B cell (primary cell): ENCODE data around the gene CARNS1. TPM values are rescaled to one million over a fixed set of nuclear protein-coding genes. Genes with fewer than 3 reads are reported as not detected.
"Not testable (repeated sequence)": the region's sequence is repeated elsewhere in the genome, so short reads cannot be mapped to it uniquely, and the experiment has no call there.

Source experiments
- ATAC-seq: fragments of 200-7000 bp; cut with Tn5 transposase; one replicate; pipeline ENCODE4 v1.10.0; 2021; ENCODE audit warnings: low read depth, mild to moderate bottlenecking, moderate number of reproducible peaks, moderate library complexity
- CTCF ChIA-PET: fragments of 350-600 bp; sonication (Branson Sonifier 250); formaldehyde crosslinking; loops from one replicate; lab custom pipeline; 2021; ENCODE audit warnings: antibody characterized with exemption, inconsistent platforms; lab: Charles Lee
- POLR2A ChIA-PET: fragments of 350-600 bp; sonication (Branson Sonifier 250); formaldehyde crosslinking; loops from one replicate; lab custom pipeline; 2021; ENCODE audit warnings: antibody characterized with exemption; lab: Charles Lee
- DNase-seq: peaks from one replicate; pipeline ENCODE4 v3.0.0; 2013
- H2AFZ ChIP-seq: 2 replicates; pipeline ENCODE4 v1.6.1; 2012; ENCODE audit warnings: mild to moderate bottlenecking, low read depth, low read length; ENCODE audit not compliant: insufficient read depth, poor library complexity, severe bottlenecking
- H3K27ac ChIP-seq, 2 donors: 1 replicate in 1 of 2; 2 replicates in 1 of 2; pipeline ENCODE4 v1.5.1; 2012 to 2013; ENCODE audit warnings: low read length in 2 of 2, mild to moderate bottlenecking in 2 of 2, moderate library complexity in 1 of 2
- H3K27me3 ChIP-seq, 4 experiments: fragments of 200-600 bp in 1 of 4; sonication (generic) in 1 of 4; replicated peaks in 1 of 4; 1 replicate in 2 of 4; 2 replicates in 2 of 4; pipeline versions ENCODE4 v1.6.1 to v1.7.0; 2013 to 2016; ENCODE audit warnings: low read length in 3 of 4, mild to moderate bottlenecking in 2 of 4, mixed read lengths in 1 of 4, moderate library complexity in 1 of 4; ENCODE audit not compliant: insufficient read depth in 4 of 4, control insufficient read depth in 3 of 4; ENCODE audit errors: control extremely low read depth in 1 of 4
- H3K36me3 ChIP-seq, 2 experiments: replicated peaks in 1 of 2; 1 replicate in 1 of 2; 2 replicates in 1 of 2; pipeline versions ENCODE4 v1.6.1 to v1.7.1; 2013; ENCODE audit warnings: low read length in 1 of 2; ENCODE audit not compliant: insufficient read depth in 2 of 2, control insufficient read depth in 1 of 2; ENCODE audit errors: control extremely low read depth in 1 of 2, extremely low read depth in 1 of 2
- H3K4me1 ChIP-seq, 2 donors: fragments of 200-600 bp in 1 of 2; sonication (generic) in 1 of 2; 1 replicate in 1 of 2; 2 replicates in 1 of 2; pipeline versions ENCODE4 v1.5.1 to v1.6.1; 2013 to 2017; ENCODE audit warnings: low read length in 2 of 2; ENCODE audit not compliant: control insufficient read depth in 2 of 2, insufficient read depth in 2 of 2
- H3K4me2 ChIP-seq: replicated peaks from 2 replicates; pipeline ENCODE3; 2012; ENCODE audit warnings: mild to moderate bottlenecking, low read depth, low read length; ENCODE audit not compliant: poor library complexity, severe bottlenecking
- H3K4me3 ChIP-seq, 5 experiments: fragments of 200-600 bp in 1 of 5; sonication (generic) in 1 of 5; 1 replicate in 3 of 5; 2 replicates in 2 of 5; pipeline versions ENCODE4 v1.5.1 to v1.7.0; 2011 to 2016; ENCODE audit warnings: low read length in 4 of 5, mild to moderate bottlenecking in 4 of 5, low read depth in 2 of 5, control low read depth in 1 of 5, moderate library complexity in 1 of 5; ENCODE audit not compliant: insufficient read depth in 1 of 5; ENCODE audit errors: control extremely low read depth in 1 of 5, extremely low read depth in 1 of 5
- H3K79me2 ChIP-seq: fragments of 200-600 bp; sonication (generic); one replicate; pipeline ENCODE4 v1.6.0; 2016; ENCODE audit warnings: low read length; ENCODE audit not compliant: control insufficient read depth, insufficient read depth
- H3K9ac ChIP-seq: fragments of 200-600 bp; sonication (generic); 2 replicates; pipeline ENCODE4 v1.6.1; 2017; ENCODE audit warnings: mild to moderate bottlenecking, low read length, moderate library complexity
- H3K9me3 ChIP-seq, 3 donors: one replicate each; pipeline versions ENCODE4 v1.6.1 to v1.7.1; 2013; ENCODE audit warnings: low read length in 2 of 3; ENCODE audit not compliant: control insufficient read depth in 2 of 3, insufficient read depth in 1 of 3; ENCODE audit errors: control extremely low read depth in 1 of 3
- H4K20me1 ChIP-seq: 2 replicates; pipeline ENCODE4 v1.6.0; 2012; ENCODE audit warnings: mild to moderate bottlenecking, low read length; ENCODE audit not compliant: insufficient read depth, control insufficient read depth, poor library complexity, severe bottlenecking
- H3K27ac Mint-ChIP-seq: one replicate; pipeline ENCODE4 v1.8.0; 2021; ENCODE audit warnings: mixed read lengths
- H3K27me3 Mint-ChIP-seq: one replicate; pipeline ENCODE4 v1.8.0; 2021; ENCODE audit warnings: mixed read lengths
- H3K4me1 Mint-ChIP-seq: one replicate; pipeline ENCODE4 v1.8.0; 2021; ENCODE audit warnings: mixed read lengths
- H3K4me3 Mint-ChIP-seq: one replicate; pipeline ENCODE4 v1.8.0; 2021; ENCODE audit warnings: mixed read lengths
- H3K9me3 Mint-ChIP-seq: one replicate; pipeline ENCODE4 v1.8.0; 2022; ENCODE audit warnings: mixed read lengths; ENCODE audit not compliant: insufficient read depth
- CTCF ChIP-seq: fragments of 200-600 bp; IDR thresholded peaks from one replicate; pipeline ENCODE4 v1.8.0; 2022; ENCODE audit warnings: antibody characterized with exemption, mild to moderate bottlenecking
- EZH2 ChIP-seq: IDR thresholded peaks from 2 replicates; pipeline ENCODE4 v1.6.1; 2012; ENCODE audit warnings: borderline replicate concordance, low read depth, mild to moderate bottlenecking, moderate library complexity, low read length; ENCODE audit not compliant: insufficient read depth, poor library complexity, severe bottlenecking
- WGBS: methylation state at CpG from one replicate; pipeline ENCODE4 v1.1.5; 2013; ENCODE audit warnings: missing lambda C conversion rate; ENCODE audit not compliant: insufficient coverage; 5-methylcytosine and 5-hydroxymethylcytosine counted together
- intact Hi-C: fragments of 100-400 bp; cut with micrococcal nuclease; formaldehyde crosslinking; loops from one replicate; pipeline ENCODE4 v1.10.0; 2022
- polyA plus RNA-seq: library from polyadenylated mRNA; depleted of rRNA; stranded (reverse); fragments of >200 nt; gene quantifications from 2 replicates; pipeline ENCODE4 v1.2.3, GENCODE V29; 2012
- total RNA-seq, 2 donors: library from RNA; stranded (reverse); fragments of 120-200 nt in 1 of 2; gene quantifications; 1 replicate in 1 of 2; 2 replicates in 1 of 2; pipeline versions ENCODE4 v1.2.3 to v1.2.4, GENCODE V29; 2013 to 2022

The CARNS1 gene
- total and polyA plus RNA-seq, 2 donors (not counting 1 experiment from before 2014, with no cell fraction given), result 24.1 to 41.1 TPM

- Mint-ChIP-seq H3K4me1 (peaks cover 67% of the 10 kb centered on the region), H3K4me3 (peak within 1 kb of the TSS; percentile 87), H3K27me3 (no peaks in the 10 kb centered on the region), H3K27ac (peak within 1 kb of the TSS; percentile 95), H3K9me3 (no peaks in the 10 kb centered on the region)
- DNase-seq (peak; percentile 93), ATAC-seq (peak; percentile 72)
- Histone ChIP-seq H3K9me3 (peaks cover 0 to 2% (median 0%) of the 10 kb centered on the region in 3 donors), H3K79me2 (peaks cover 86% of the 10 kb centered on the region), H3K36me3 (peaks cover 2 to 58% of the 10 kb centered on the region in 2 experiments), H3K9ac (peak within 1 kb of the TSS; percentile 89), H3K27me3 (no peaks in the 10 kb centered on the region), H4K20me1 (peaks cover 77% of the 10 kb centered on the region), H3K4me3 (peak within 1 kb of the TSS; percentile 65 to 92 (median 85)), H3K4me2 (peak within 1 kb of the TSS; percentile 97), H3K27ac (peak within 1 kb of the TSS; percentile 70 to 83), H2AFZ (peak within 1 kb of the TSS; percentile 73), H3K4me1 (peaks cover 57 to 79% of the 10 kb centered on the region in 2 donors)
- TF ChIP-seq CTCF, result peak; percentile 70
- TF ChIP-seq EZH2, result no peak
- intact Hi-C loops, result loop anchor here (1.0 to 10.0 kb wide), 6 partner anchors 10 to 205 kb away; partner anchors contain the start of genes GSTP1, NDUFV1, RAD9A and TMEM134
- ChIA-PET POLR2A (interaction anchor here (0.8 to 6.8 kb wide), 30 partner anchors 8 to 229 kb away, joined by 3 to 195 read pairs (median 6); partner anchors contain the start of genes AIP, CARNS1, CDK2AP2 and CLCF1), CTCF (interaction anchor here (0.6 to 5.7 kb wide), 36 partner anchors 10 to 306 kb away, joined by 3 to 121 read pairs (median 6); partner anchors contain the start of genes AIP, CDK2AP2, NUDT8 and PITPNM1)
- WGBS, result under 1% methylated on average over 57 of the region's 73 CpGs
Observed at GRCh38 chr11:67401495-67402191, 13.8 kb upstream of the CARNS1 start, which contains the start of gene PPP1CA. Gene PPP1CA (minus strand): TSS chr11:67401858. CDS start chr11:67401782, 76 bp downstream.

GRCh38 chr11:67402192-67402839, 13.2 kb upstream of the CARNS1 start:
- POLR2A ChIA-PET, result interaction anchor here (0.8 to 6.8 kb wide), 26 partner anchors 9 to 212 kb away, joined by 3 to 195 read pairs (median 8); partner anchors contain the start of genes AIP, CARNS1, CDK2AP2 and CLCF1

More at GRCh38 chr11:67402192-67402839, 13.2 kb upstream of the CARNS1 start:
- H3K27ac Mint-ChIP-seq, result peak overlapping the region; percentile 95
- H3K4me2 ChIP-seq, result peak overlapping the region; percentile 89
- H3K9me3 Mint-ChIP-seq, H3K9me3 ChIP-seq, DNase-seq, H3K27me3 Mint-ChIP-seq, ATAC-seq, H3K27me3 ChIP-seq: not testable (repeated sequence)
- H3K4me1 Mint-ChIP-seq, result peaks cover 69% of the 10 kb centered on the region
- H3K4me1 ChIP-seq, result peaks cover 59 to 79% of the 10 kb centered on the region in 2 donors
- H3K79me2 ChIP-seq, result peaks cover 93% of the 10 kb centered on the region
- H3K27ac ChIP-seq, result peak overlapping the region; percentile 70 to 83
- peaks cover 2 to 59% of the 10 kb centered on the region in 2 experiments for H3K36me3 ChIP-seq
- WGBS, result 36% methylated on average over 13 of the region's 19 CpGs
- intact Hi-C loops, result loop anchor here (1.0 to 10.0 kb wide), 2 partner anchors 80 to 182 kb away; partner anchors contain the start of gene GSTP1
- H2AFZ ChIP-seq, result peak overlapping the region; percentile 34
- peak overlapping the region; percentile 84 for H3K4me3 Mint-ChIP-seq
- H3K9ac ChIP-seq, result peak overlapping the region; percentile 64
- peaks cover 77% of the 10 kb centered on the region for H4K20me1 ChIP-seq
- CTCF ChIA-PET, result interaction anchor here (0.6 to 5.7 kb wide), 29 partner anchors 10 to 306 kb away, joined by 3 to 121 read pairs (median 7); partner anchors contain the start of genes AIP, CDK2AP2, PITPNM1 and POLD4
- H3K4me3 ChIP-seq, result peak overlapping the region; percentile 40 to 81 (median 61)
